Upper lobe of left lung (tissue), 6 donors: ENCODE data around the gene CXCL16. TPM values are rescaled to one million over a fixed set of nuclear protein-coding genes. Genes with fewer than 3 reads are reported as not detected.

Source experiments
- ATAC-seq, 2 donors: fragments of 200-7000 bp; cut with Tn5 transposase; one replicate each; pipeline ENCODE4 v1.9.1; 2022; ENCODE audit warnings: mild to moderate bottlenecking in 2 of 2, moderate library complexity in 2 of 2; ENCODE audit not compliant: low FRiP score in 2 of 2
- DNase-seq, 2 donors: peaks; one replicate each; pipeline ENCODE4 v3.0.0-alpha.2; 2019 to 2020
- H3K27ac ChIP-seq, 4 donors: fragments of 200-600 bp; sonication (generic); one replicate each; pipeline ENCODE4 v1.5.1; 2016 to 2019
- H3K27me3 ChIP-seq, 4 donors: fragments of 200-600 bp; sonication (generic); one replicate each; pipeline ENCODE4 v1.5.1; 2017 to 2019
- H3K36me3 ChIP-seq, 4 donors: fragments of 200-600 bp; sonication (generic); one replicate each; pipeline ENCODE4 v1.5.1; 2016 to 2019
- H3K4me1 ChIP-seq, 4 donors: fragments of 200-600 bp; sonication (generic); one replicate each; pipeline ENCODE4 v1.5.1; 2018 to 2019
- H3K4me3 ChIP-seq, 4 donors: fragments of 200-600 bp; sonication (generic); one replicate each; pipeline ENCODE4 v1.5.1; 2017 to 2019; ENCODE audit warnings: mild to moderate bottlenecking in 2 of 4, moderate library complexity in 1 of 4
- H3K9me3 ChIP-seq, 4 donors: fragments of 200-600 bp; sonication (generic); one replicate each; pipeline ENCODE4 v1.5.1; 2018 to 2019
- EP300 ChIP-seq, 4 donors: sonication (generic); formaldehyde crosslinking; IDR thresholded peaks; one replicate each; pipeline ENCODE4 v1.5.1; 2017; ENCODE audit warnings: antibody characterized with exemption in 4 of 4, control low read depth in 2 of 4
- POLR2A ChIP-seq, 4 donors: fragments of 450-650 bp; IDR thresholded peaks; one replicate each; pipeline ENCODE4 v1.5.1; 2016 to 2017; ENCODE audit warnings: antibody characterized with exemption in 4 of 4, mild to moderate bottlenecking in 2 of 4
- POLR2AphosphoS5 ChIP-seq, 2 donors: sonication (generic); formaldehyde crosslinking; IDR thresholded peaks; one replicate each; pipeline ENCODE4 v1.5.1; 2017; ENCODE audit warnings: antibody characterized with exemption in 2 of 2
- WGBS, 2 donors: methylation state at CpG; one replicate each; pipeline ENCODE4 v1.1.5; 2017 to 2018; 5-methylcytosine and 5-hydroxymethylcytosine counted together
- total RNA-seq, 6 donors: library from RNA; depleted of rRNA in 4 of 6; stranded (reverse); fragments of >200 nt in 4 of 6; gene quantifications; one replicate each; pipeline versions ENCODE4 v1.1.0 to v1.2.1, GENCODE V29; 2016 to 2021
- TF ChIP-seq, protein P1 (sequence below), 6 experiments: fragments of 450-650 bp in 4 of 6; fragments of 200-600 bp in 2 of 6; sonication (generic) in 2 of 6; IDR thresholded peaks; one replicate each; pipeline ENCODE4 v1.5.1; 2016 to 2019; ENCODE audit warnings: antibody characterized with exemption in 6 of 6
- donor health status: DM: no; HTN: no; CAD: no; lungs with moderate emphysema.
- donor health status: DM: no; HTN: yes; CAD: no; lungs with severe emphysema.

CXCL16 gene
- total RNA-seq, 6 donors from 2014 or later, result 62.9 to 281 (median 122) TPM

DNA sequence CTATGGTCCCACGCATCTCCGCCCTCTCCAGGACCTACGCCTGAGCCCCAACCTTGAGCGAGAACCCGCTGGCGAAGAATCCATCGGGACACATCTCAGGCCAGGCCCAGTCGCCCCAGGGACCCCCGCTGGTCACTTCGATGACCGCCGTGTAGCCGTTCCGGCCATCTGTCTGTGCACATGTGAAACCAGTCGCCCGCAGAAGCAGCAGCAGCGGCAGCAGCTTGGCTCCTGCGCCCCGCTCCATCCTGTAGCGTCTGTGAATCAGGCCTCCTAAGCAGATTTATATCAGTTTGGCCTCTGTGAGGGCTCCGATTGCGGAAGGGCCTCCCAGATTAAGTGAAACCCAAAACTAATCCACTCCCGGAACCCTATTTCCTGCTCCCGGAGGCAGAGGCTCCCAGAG lies 46.4 kb upstream of the CXCL16 start, which contains the start of gene VMO1:
TSS of gene VMO1 (minus strand) at position 259 of the 406 bp plus-strand sequence. CDS start at position 247, 12 bp downstream.
- 0 to 10% methylated on average over 1 to 24 of the region's 24 CpGs for WGBS, 2 donors
- DNase-seq (peak in 1 of 2 donors; percentile 76), ATAC-seq (no peak)
- Histone ChIP-seq H3K27ac (peak within 1 kb of the TSS in 2 of 4 donors; percentile 5 to 36), H3K4me3 (peak within 1 kb of the TSS in 3 of 4 donors; percentile 22 to 28 (median 25)), H3K36me3 (no peaks in the 10 kb centered on the region), H3K27me3 (peaks cover 0 to 12% (median 2%) of the 10 kb centered on the region in 4 donors), H3K4me1 (peaks cover 33 to 47% (median 39%) of the 10 kb centered on the region in 4 donors), H3K9me3 (no peaks in the 10 kb centered on the region)
- TF ChIP-seq POLR2AphosphoS5 (IDR thresholded peaks at IDR 0.05) (no peak), POLR2A (IDR thresholded peaks at IDR 0.05) (no peak), EP300 (IDR thresholded peaks at IDR 0.05) (no peak)
- TF ChIP-seq, protein P1, sequence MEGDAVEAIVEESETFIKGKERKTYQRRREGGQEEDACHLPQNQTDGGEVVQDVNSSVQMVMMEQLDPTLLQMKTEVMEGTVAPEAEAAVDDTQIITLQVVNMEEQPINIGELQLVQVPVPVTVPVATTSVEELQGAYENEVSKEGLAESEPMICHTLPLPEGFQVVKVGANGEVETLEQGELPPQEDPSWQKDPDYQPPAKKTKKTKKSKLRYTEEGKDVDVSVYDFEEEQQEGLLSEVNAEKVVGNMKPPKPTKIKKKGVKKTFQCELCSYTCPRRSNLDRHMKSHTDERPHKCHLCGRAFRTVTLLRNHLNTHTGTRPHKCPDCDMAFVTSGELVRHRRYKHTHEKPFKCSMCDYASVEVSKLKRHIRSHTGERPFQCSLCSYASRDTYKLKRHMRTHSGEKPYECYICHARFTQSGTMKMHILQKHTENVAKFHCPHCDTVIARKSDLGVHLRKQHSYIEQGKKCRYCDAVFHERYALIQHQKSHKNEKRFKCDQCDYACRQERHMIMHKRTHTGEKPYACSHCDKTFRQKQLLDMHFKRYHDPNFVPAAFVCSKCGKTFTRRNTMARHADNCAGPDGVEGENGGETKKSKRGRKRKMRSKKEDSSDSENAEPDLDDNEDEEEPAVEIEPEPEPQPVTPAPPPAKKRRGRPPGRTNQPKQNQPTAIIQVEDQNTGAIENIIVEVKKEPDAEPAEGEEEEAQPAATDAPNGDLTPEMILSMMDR (IDR thresholded peaks at IDR 0.05), result no peak

DNA sequence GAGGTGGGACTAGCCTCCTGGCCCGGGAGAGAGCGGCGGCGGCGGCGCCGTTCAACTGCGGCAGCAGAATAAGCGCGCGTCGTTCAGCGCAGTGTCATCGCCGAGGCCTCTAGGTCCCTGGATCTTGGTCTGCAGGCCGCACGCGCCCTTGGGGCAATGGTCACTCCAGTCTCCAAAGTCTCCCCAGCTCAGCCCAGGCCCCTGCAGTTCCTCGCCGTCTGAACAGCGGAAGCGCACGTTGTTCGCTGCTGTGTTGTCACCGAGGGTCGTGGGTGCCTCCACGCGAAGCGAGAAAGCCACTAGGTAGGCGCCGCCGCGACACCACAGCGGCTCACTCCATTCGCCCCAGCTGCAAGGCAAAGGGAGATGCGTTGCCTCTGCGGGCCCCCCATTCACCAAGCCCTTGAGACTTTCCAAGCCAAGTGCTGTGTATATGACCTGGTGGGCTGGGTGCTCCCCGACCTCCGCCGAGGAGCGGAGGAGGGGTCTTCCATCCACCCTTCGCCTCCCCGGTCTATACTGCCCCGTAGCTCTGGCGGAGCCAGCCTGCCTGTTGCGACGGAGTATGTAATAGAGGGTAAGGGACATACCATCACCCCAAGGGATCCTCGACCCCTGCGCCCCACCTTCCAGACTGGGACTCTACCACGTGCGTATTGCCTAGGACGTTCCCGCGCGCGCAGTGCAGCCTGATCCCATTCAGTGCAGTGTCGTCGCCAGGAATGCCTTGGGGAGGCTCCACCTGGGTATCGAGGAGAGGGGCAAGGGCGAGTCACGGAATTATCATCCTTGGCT lies 45.8 kb upstream of the CXCL16 start:
- Histone ChIP-seq H3K27me3 (peaks cover 0 to 12% (median 2%) of the 10 kb centered on the region in 4 donors), H3K9me3 (no peaks in the 10 kb centered on the region), H3K27ac (peak overlapping the region in 1 of 4 donors; percentile 5), H3K4me1 (peaks cover 33 to 44% (median 39%) of the 10 kb centered on the region in 4 donors), H3K36me3 (no peaks in the 10 kb centered on the region), H3K4me3 (peak overlapping the region in 2 of 4 donors; percentile 22 to 28)
- TF ChIP-seq POLR2AphosphoS5 (IDR thresholded peaks at IDR 0.05) (no peak), POLR2A (IDR thresholded peaks at IDR 0.05) (no peak), EP300 (IDR thresholded peaks at IDR 0.05) (no peak)
- TF ChIP-seq, protein P1 (IDR thresholded peaks at IDR 0.05), result no peak
- ATAC-seq (no peak), DNase-seq (peak in 1 of 2 donors; percentile 86)
- WGBS, 2 donors, result 12 to 20% methylated on average over 51 to 56 of the region's 61 CpGs

DNA sequence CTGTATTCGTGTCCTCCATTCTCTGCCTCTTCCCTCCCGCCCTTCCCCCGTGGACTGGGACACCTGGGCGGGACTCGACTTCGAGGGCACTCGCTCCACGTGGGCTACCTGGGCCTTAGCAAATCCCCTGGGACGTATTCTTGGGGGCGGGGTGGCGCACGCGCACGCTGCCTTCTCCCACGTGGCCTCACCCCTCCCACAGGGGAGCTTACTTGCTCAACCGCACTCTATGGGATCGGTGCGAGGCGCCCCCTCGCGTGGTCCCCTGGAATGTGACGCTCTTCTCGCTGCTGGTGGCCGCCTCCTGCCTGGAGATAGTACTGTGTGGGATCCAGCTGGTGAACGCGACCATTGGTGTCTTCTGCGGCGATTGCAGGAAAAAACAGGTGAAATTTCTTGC lies 42.9 kb upstream of the CXCL16 start:
- no peak overlapping the region for H3K4me3 ChIP-seq
- TF ChIP-seq, protein P1 (IDR thresholded peaks at IDR 0.05), result peak in 3 of 6 experiments; percentile 14 to 26 (median 23)
- no peak for TF ChIP-seq EP300 (IDR thresholded peaks at IDR 0.05)
- WGBS, 2 donors, result 37 to 42% methylated on average over 15 to 27 of the region's 28 CpGs
- no peaks in the 10 kb centered on the region for H3K9me3 ChIP-seq
- peaks cover 21 to 27% (median 26%) of the 10 kb centered on the region in 4 donors for H3K4me1 ChIP-seq
- DNase-seq (peak; percentile 35 to 88), ATAC-seq (peak in 1 of 2 donors; percentile 13)
- H3K36me3 ChIP-seq, result no peaks in the 10 kb centered on the region
- peaks cover 0 to 12% (median 2%) of the 10 kb centered on the region in 4 donors for H3K27me3 ChIP-seq
- no peak overlapping the region for H3K27ac ChIP-seq

DNA sequence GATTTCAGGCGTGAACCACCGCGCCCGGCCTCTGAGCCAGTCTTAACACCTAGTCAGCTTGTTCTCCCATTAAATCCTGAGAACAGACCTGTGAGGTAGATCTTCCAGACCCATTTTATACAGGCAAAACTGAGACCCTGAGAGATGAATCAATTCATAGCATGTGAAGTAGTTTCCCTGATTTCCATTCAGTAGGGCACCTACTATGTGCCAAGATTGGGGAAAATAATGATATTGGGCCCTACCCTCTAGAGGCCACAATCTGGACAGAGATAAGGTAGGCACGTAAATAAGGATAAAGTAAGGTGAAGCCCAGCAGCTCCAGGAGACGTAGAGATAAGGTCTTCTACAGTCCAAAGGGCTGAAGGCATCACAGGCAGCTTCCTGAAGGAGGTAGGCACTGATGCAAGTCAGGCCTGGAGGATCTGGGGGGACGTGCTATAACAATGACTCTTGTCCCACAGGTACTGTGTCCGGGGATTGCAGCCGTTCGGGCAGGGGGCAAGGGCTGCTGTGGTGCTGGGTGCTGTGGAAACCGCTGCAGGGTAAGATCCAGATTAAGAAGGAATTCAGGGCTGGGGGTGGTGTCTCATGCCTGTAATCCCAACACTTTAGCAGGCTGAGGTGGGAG lies 40.7 kb upstream of the CXCL16 start:
- Histone ChIP-seq H3K27me3 (peaks cover 0 to 10% (median 2%) of the 10 kb centered on the region in 4 donors), H3K27ac (no peak overlapping the region), H3K9me3 (no peaks in the 10 kb centered on the region), H3K36me3 (no peaks in the 10 kb centered on the region), H3K4me1 (peaks cover 4 to 5% (median 5%) of the 10 kb centered on the region in 4 donors), H3K4me3 (no peak overlapping the region)
- DNase-seq (no peak), ATAC-seq (no peak)
- TF ChIP-seq POLR2A (IDR thresholded peaks at IDR 0.05) (no peak), POLR2AphosphoS5 (IDR thresholded peaks at IDR 0.05) (no peak), EP300 (IDR thresholded peaks at IDR 0.05) (no peak)
- TF ChIP-seq, protein P1 (IDR thresholded peaks at IDR 0.05), result no peak
- 84 to 91% methylated on average over 9 to 11 of the region's 11 CpGs for whole genome bisulfite sequencing, 2 donors
